ENCODE measurements around the gene ADGRL4.

ADGRL4 gene

GRCh38 chr1:78958711-78959110 lies 47.8 kb downstream of the ADGRL4 start:
- in situ Hi-C loops (cut with HindIII; ENCODE audit: low sequenced_read_pairs): no loop called here
- no peak overlapping the region for H3K4me3 ChIP-seq (ENCODE audit: low read depth, low read length)
- no peak for DNase-seq (ENCODE audit: low read depth, low spot score)
- no peak for TF ChIP-seq CTCF (IDR thresholded peaks at IDR 0.05; ENCODE audit: low read depth, low read length)

- DNase-seq (ENCODE audit: low read depth, low spot score): no peak
Observed at GRCh38 chr1:78950826-78951225, 55.7 kb downstream of the ADGRL4 start.

GRCh38 chr1:78949227-78949626 lies 57.3 kb downstream of the ADGRL4 start:
- in situ Hi-C loops (cut with HindIII; ENCODE audit: low sequenced_read_pairs): no loop called here
- no peak overlapping the region for H3K4me3 ChIP-seq (ENCODE audit: low read depth, low read length)
- no peak for TF ChIP-seq CTCF (IDR thresholded peaks at IDR 0.05; ENCODE audit: low read depth, low read length)
- DNase-seq (ENCODE audit: low read depth, low spot score): no peak

More at GRCh38 chr1:78950826-78951225, 55.7 kb downstream of the ADGRL4 start:
- H3K4me3 ChIP-seq (ENCODE audit: low read depth, low read length): no peak overlapping the region
- no peak for TF ChIP-seq CTCF (IDR thresholded peaks at IDR 0.05; ENCODE audit: low read depth, low read length)
- in situ Hi-C loops (cut with HindIII; ENCODE audit: low sequenced_read_pairs): no loop called here

- no peak for TF ChIP-seq CTCF (IDR thresholded peaks at IDR 0.05; ENCODE audit: low read depth, low read length)
- in situ Hi-C loops (cut with HindIII; ENCODE audit: low sequenced_read_pairs): no loop called here
- no peak overlapping the region for H3K4me3 ChIP-seq (ENCODE audit: low read depth, low read length)
- no peak for DNase-seq (ENCODE audit: low read depth, low spot score)
Observed at GRCh38 chr1:78919150-78919549, 87.4 kb downstream of the ADGRL4 start.

- TF ChIP-seq CTCF (IDR thresholded peaks at IDR 0.05; ENCODE audit: low read depth, low read length): no peak
- no peak overlapping the region for H3K4me3 ChIP-seq (ENCODE audit: low read depth, low read length)
- in situ Hi-C loops (cut with HindIII; ENCODE audit: low sequenced_read_pairs): no loop called here
- peak; percentile 32 for DNase-seq (ENCODE audit: low read depth, low spot score)
Observed at GRCh38 chr1:78918157-78918556, 88.4 kb downstream of the ADGRL4 start.

GRCh38 chr1:78916986-78917385 lies 89.5 kb downstream of the ADGRL4 start:
- TF ChIP-seq CTCF (IDR thresholded peaks at IDR 0.05; ENCODE audit: low read depth, low read length): no peak
- in situ Hi-C loops (cut with HindIII; ENCODE audit: low sequenced_read_pairs): no loop called here
- no peak overlapping the region for H3K4me3 ChIP-seq (ENCODE audit: low read depth, low read length)
- no peak for DNase-seq (ENCODE audit: low read depth, low spot score)

- in situ Hi-C loops (cut with HindIII; ENCODE audit: low sequenced_read_pairs): no loop called here
- DNase-seq (ENCODE audit: low read depth, low spot score): no peak
- no peak overlapping the region for H3K4me3 ChIP-seq (ENCODE audit: low read depth, low read length)
- no peak for TF ChIP-seq CTCF (IDR thresholded peaks at IDR 0.05; ENCODE audit: low read depth, low read length)
Observed at GRCh38 chr1:78913950-78914349, 92.6 kb downstream of the ADGRL4 start.
